Duodenal mucosa (tissue), 2 donors: Measurements from ENCODE around the gene SNRNP70.
"Not testable (repeated sequence)": the region's sequence is repeated elsewhere in the genome, so short reads cannot be mapped to it uniquely, and the experiment has no call there.

Source experiments
- H3K27ac ChIP-seq: one replicate; pipeline ENCODE4 v1.7.0; 2013; ENCODE audit warnings: low read depth, low read length
- H3K27me3 ChIP-seq, 2 donors: one replicate each; pipeline ENCODE4 v1.7.0; 2013; ENCODE audit warnings: low read length in 2 of 2, control low read depth in 1 of 2; ENCODE audit not compliant: insufficient read depth in 2 of 2, control insufficient read depth in 1 of 2
- H3K36me3 ChIP-seq, 2 donors: one replicate each; pipeline ENCODE4 v1.7.0; 2013; ENCODE audit warnings: low read length in 2 of 2, control low read depth in 1 of 2; ENCODE audit not compliant: insufficient read depth in 2 of 2, control insufficient read depth in 1 of 2
- H3K4me1 ChIP-seq, 2 donors: one replicate each; pipeline ENCODE4 v1.7.0; 2013; ENCODE audit warnings: low read length in 2 of 2, control low read depth in 1 of 2; ENCODE audit not compliant: insufficient read depth in 2 of 2, control insufficient read depth in 1 of 2
- H3K4me3 ChIP-seq, 2 donors: one replicate each; pipeline ENCODE4 v1.7.0; 2013; ENCODE audit warnings: low read length in 2 of 2, low read depth in 1 of 2
- H3K9ac ChIP-seq, 2 donors: one replicate each; pipeline ENCODE4 v1.7.0; 2013; ENCODE audit warnings: low read length in 2 of 2, low read depth in 1 of 2
- H3K9me3 ChIP-seq, 2 donors: one replicate each; pipeline ENCODE4 v1.7.0; 2013; ENCODE audit warnings: low read length in 2 of 2, control low read depth in 1 of 2; ENCODE audit not compliant: control insufficient read depth in 1 of 2

SNRNP70 gene

GRCh38 chr19:49064768-49065611 lies 20.3 kb upstream of the SNRNP70 start, which contains the start of gene NTF4:
Gene NTF4 (minus strand): TSS chr19:49064818. CDS start chr19:49061997, 2,821 bp downstream.
- H3K27ac ChIP-seq, result no peak within 1 kb of the TSS
- no peaks in the 10 kb centered on the region for H3K36me3 ChIP-seq
- H3K4me3 ChIP-seq, result no peak within 1 kb of the TSS
- H3K27me3 ChIP-seq, result peaks cover 34 to 36% of the 10 kb centered on the region in 2 donors
- H3K9ac ChIP-seq, result no peak within 1 kb of the TSS
- H3K4me1 ChIP-seq, result no peaks in the 10 kb centered on the region
- H3K9me3 ChIP-seq, result no peaks in the 10 kb centered on the region

GRCh38 chr19:49065905-49066512 lies 19.2 kb upstream of the SNRNP70 start:
- H3K36me3 ChIP-seq, result no peaks in the 10 kb centered on the region
- no peak overlapping the region for H3K9ac ChIP-seq
- H3K27me3 ChIP-seq, result peaks cover 39 to 44% of the 10 kb centered on the region in 2 donors
- no peak overlapping the region for H3K4me3 ChIP-seq
- H3K9me3 ChIP-seq, result no peaks in the 10 kb centered on the region
- no peak overlapping the region for H3K27ac ChIP-seq
- no peaks in the 10 kb centered on the region for H3K4me1 ChIP-seq

GRCh38 chr19:49067554-49067953 lies 17.7 kb upstream of the SNRNP70 start:
- no peak overlapping the region for H3K4me3 ChIP-seq
- H3K4me1 ChIP-seq, result no peaks in the 10 kb centered on the region
- H3K27ac ChIP-seq, result no peak overlapping the region
- H3K9ac ChIP-seq, result no peak overlapping the region
- H3K9me3 ChIP-seq, result no peaks in the 10 kb centered on the region
- no peaks in the 10 kb centered on the region for H3K36me3 ChIP-seq
- peaks cover 43 to 48% of the 10 kb centered on the region in 2 donors for H3K27me3 ChIP-seq

- no peaks in the 10 kb centered on the region for H3K4me1 ChIP-seq
- H3K27me3 ChIP-seq, result peaks cover 54 to 59% of the 10 kb centered on the region in 2 donors
- H3K9ac ChIP-seq, result no peak overlapping the region
- no peak overlapping the region for H3K27ac ChIP-seq
- no peak overlapping the region for H3K4me3 ChIP-seq
- H3K9me3 ChIP-seq, result no peaks in the 10 kb centered on the region
- H3K36me3 ChIP-seq, result no peaks in the 10 kb centered on the region
These were observed 16.2 kb upstream of the SNRNP70 start for GRCh38 chr19:49069026-49069425.

- no peaks in the 10 kb centered on the region for H3K4me1 ChIP-seq
- peaks cover 53 to 57% of the 10 kb centered on the region in 2 donors for H3K27me3 ChIP-seq
- no peaks in the 10 kb centered on the region for H3K9me3 ChIP-seq
- H3K27ac ChIP-seq, result no peak overlapping the region
- H3K4me3 ChIP-seq, result no peak overlapping the region
- no peak overlapping the region for H3K9ac ChIP-seq
- H3K36me3 ChIP-seq, result no peaks in the 10 kb centered on the region
These were observed 14.8 kb upstream of the SNRNP70 start for GRCh38 chr19:49070416-49070815.

- H3K27ac ChIP-seq, result no peak overlapping the region
- no peak overlapping the region for H3K4me3 ChIP-seq
- H3K9ac ChIP-seq, result no peak overlapping the region
- H3K9me3 ChIP-seq, result no peaks in the 10 kb centered on the region
- no peaks in the 10 kb centered on the region for H3K36me3 ChIP-seq
- no peaks in the 10 kb centered on the region for H3K4me1 ChIP-seq
- peaks cover 42 to 43% of the 10 kb centered on the region in 2 donors for H3K27me3 ChIP-seq
These were observed 13.2 kb upstream of the SNRNP70 start for GRCh38 chr19:49071860-49072547.

- Histone ChIP-seq H3K36me3 (no peaks in the 10 kb centered on the region), H3K9me3 (no peaks in the 10 kb centered on the region), H3K4me3 (no peak overlapping the region), H3K27me3 (peaks cover 31 to 36% of the 10 kb centered on the region in 2 donors), H3K4me1 (no peaks in the 10 kb centered on the region), H3K27ac (no peak overlapping the region), H3K9ac (no peak overlapping the region)
These were observed 11.5 kb upstream of the SNRNP70 start for GRCh38 chr19:49073514-49074378.

GRCh38 chr19:49074869-49075268 lies 10.4 kb upstream of the SNRNP70 start:
- H3K4me3 ChIP-seq, H3K4me1 ChIP-seq, H3K9me3 ChIP-seq, H3K27ac ChIP-seq, H3K9ac ChIP-seq, H3K36me3 ChIP-seq: not testable (repeated sequence)
- H3K27me3 ChIP-seq, result peaks cover 25 to 31% of the 10 kb centered on the region in 2 donors

- H3K36me3 ChIP-seq, result no peaks in the 10 kb centered on the region
- H3K27me3 ChIP-seq, result no peaks in the 10 kb centered on the region
These were observed 4.9 kb upstream of the SNRNP70 start for GRCh38 chr19:49080392-49080791.

More at GRCh38 chr19:49080392-49080791, 4.9 kb upstream of the SNRNP70 start:
- Histone ChIP-seq H3K4me3 (no peak overlapping the region), H3K9me3 (no peaks in the 10 kb centered on the region), H3K9ac (no peak overlapping the region), H3K27ac (no peak overlapping the region), H3K4me1 (no peaks in the 10 kb centered on the region)
